Parathyroid adenoma (tissue), 2 donors: ENCODE data around the gene AFAP1L2.

Experiments used
- H2AFZ ChIP-seq: fragments of 300-600 bp; sonication (generic); one replicate; pipeline ENCODE4 v1.7.0; 2017; ENCODE audit warnings: antibody characterized with exemption, mild to moderate bottlenecking
- H3K27ac ChIP-seq: fragments of 300-600 bp; sonication (generic); one replicate; pipeline ENCODE4 v1.7.0; 2017
- H3K27me3 ChIP-seq: fragments of 300-600 bp; sonication (generic); one replicate; pipeline ENCODE4 v1.7.0; 2017; ENCODE audit warnings: low read length; ENCODE audit not compliant: control insufficient read depth, insufficient read depth
- H3K36me3 ChIP-seq: fragments of 300-600 bp; sonication (generic); one replicate; pipeline ENCODE4 v1.7.0; 2017; ENCODE audit warnings: low read length; ENCODE audit not compliant: control insufficient read depth, insufficient read depth
- H3K4me1 ChIP-seq: fragments of 300-600 bp; sonication (generic); one replicate; pipeline ENCODE4 v1.7.0; 2017; ENCODE audit warnings: control low read depth
- H3K4me2 ChIP-seq: fragments of 300-600 bp; sonication (generic); one replicate; pipeline ENCODE4 v1.7.0; 2017; ENCODE audit warnings: low read length
- H3K4me3 ChIP-seq: fragments of 300-600 bp; sonication (generic); one replicate; pipeline ENCODE4 v1.7.0; 2017; ENCODE audit warnings: low read depth, low read length
- H3K79me2 ChIP-seq: fragments of 300-600 bp; sonication (generic); one replicate; pipeline ENCODE4 v1.7.0; 2017; ENCODE audit warnings: control low read depth
- H3K9ac ChIP-seq: fragments of 300-600 bp; sonication (generic); one replicate; pipeline ENCODE4 v1.7.0; 2017; ENCODE audit warnings: mild to moderate bottlenecking
- H3K9me3 ChIP-seq: fragments of 300-600 bp; sonication (generic); one replicate; pipeline ENCODE4 v1.7.0; 2017; ENCODE audit warnings: low read length; ENCODE audit not compliant: control insufficient read depth
- CTCF ChIP-seq: fragments of 300-600 bp; sonication (generic); IDR thresholded peaks from one replicate; pipeline ENCODE4 v1.7.0; 2017; ENCODE audit warnings: antibody characterized with exemption, mild to moderate bottlenecking
- donor health status: primary hyperparathyroidism.

Gene AFAP1L2

GRCh38 chr10:114257498-114257897 is 146.8 kb downstream of the AFAP1L2 start:
- H3K4me3 ChIP-seq: no peak overlapping the region
- no peak for TF ChIP-seq CTCF
- H3K27me3 ChIP-seq: no peaks in the 10 kb centered on the region
- no peaks in the 10 kb centered on the region for H3K79me2 ChIP-seq
- H3K9ac ChIP-seq: no peak overlapping the region
- peak overlapping the region; percentile 2 for H2AFZ ChIP-seq
- H3K4me1 ChIP-seq: peaks cover 10% of the 10 kb centered on the region
- no peak overlapping the region for H3K4me2 ChIP-seq
- no peaks in the 10 kb centered on the region for H3K9me3 ChIP-seq
- H3K27ac ChIP-seq: no peak overlapping the region
- H3K36me3 ChIP-seq: no peaks in the 10 kb centered on the region

GRCh38 chr10:114256822-114257221 is 147.5 kb downstream of the AFAP1L2 start:
- Histone ChIP-seq H3K4me1 (peaks cover 10% of the 10 kb centered on the region), H3K4me2 (no peak overlapping the region), H3K27me3 (no peaks in the 10 kb centered on the region), H3K27ac (no peak overlapping the region), H2AFZ (no peak overlapping the region), H3K9ac (no peak overlapping the region), H3K4me3 (no peak overlapping the region), H3K79me2 (no peaks in the 10 kb centered on the region), H3K9me3 (no peaks in the 10 kb centered on the region), H3K36me3 (no peaks in the 10 kb centered on the region)
- TF ChIP-seq CTCF: no peak

- no peak overlapping the region for H2AFZ ChIP-seq
- H3K9ac ChIP-seq: no peak overlapping the region
- H3K9me3 ChIP-seq: no peaks in the 10 kb centered on the region
- no peaks in the 10 kb centered on the region for H3K27me3 ChIP-seq
- no peak overlapping the region for H3K4me2 ChIP-seq
- H3K4me1 ChIP-seq: peaks cover 12% of the 10 kb centered on the region
- no peaks in the 10 kb centered on the region for H3K79me2 ChIP-seq
- H3K27ac ChIP-seq: no peak overlapping the region
- H3K4me3 ChIP-seq: no peak overlapping the region
- TF ChIP-seq CTCF: no peak
- no peaks in the 10 kb centered on the region for H3K36me3 ChIP-seq
These were observed 148.1 kb downstream of the AFAP1L2 start for GRCh38 chr10:114256008-114256765.

GRCh38 chr10:114255227-114255626 is 149.1 kb downstream of the AFAP1L2 start:
- H3K27me3 ChIP-seq: no peaks in the 10 kb centered on the region
- TF ChIP-seq CTCF: no peak
- H3K9ac ChIP-seq: no peak overlapping the region
- H3K79me2 ChIP-seq: no peaks in the 10 kb centered on the region
- H2AFZ ChIP-seq: peak overlapping the region; percentile 36
- H3K36me3 ChIP-seq: no peaks in the 10 kb centered on the region
- H3K4me1 ChIP-seq: peaks cover 22% of the 10 kb centered on the region
- no peaks in the 10 kb centered on the region for H3K9me3 ChIP-seq
- no peak overlapping the region for H3K4me3 ChIP-seq
- no peak overlapping the region for H3K27ac ChIP-seq
- no peak overlapping the region for H3K4me2 ChIP-seq

GRCh38 chr10:114252883-114253282 is 151.4 kb downstream of the AFAP1L2 start:
- H3K4me2 ChIP-seq: no peak overlapping the region
- H3K9ac ChIP-seq: no peak overlapping the region
- no peaks in the 10 kb centered on the region for H3K9me3 ChIP-seq
- no peak overlapping the region for H3K4me3 ChIP-seq
- no peak for TF ChIP-seq CTCF
- H3K79me2 ChIP-seq: no peaks in the 10 kb centered on the region
- no peak overlapping the region for H2AFZ ChIP-seq
- H3K36me3 ChIP-seq: no peaks in the 10 kb centered on the region
- peaks cover 32% of the 10 kb centered on the region for H3K4me1 ChIP-seq
- no peak overlapping the region for H3K27ac ChIP-seq
- H3K27me3 ChIP-seq: no peaks in the 10 kb centered on the region
